MG63 (cell line): ENCODE data around the gene PCDHGA7. TPM values are rescaled to one million over a fixed set of nuclear protein-coding genes. Genes with fewer than 3 reads are reported as not detected.
"Not testable (repeated sequence)": the region's sequence is repeated elsewhere in the genome, so short reads cannot be mapped to it uniquely, and the experiment has no call there.

ENCODE experiments used
- DNase-seq: peaks from one replicate; pipeline ENCODE4 v3.0.0-alpha.2; 2020
- H3K27me3 ChIP-seq: fragments of 250-450 bp; sonication (Bioruptor Pico); 2 replicates; pipeline ENCODE4 v1.5.1; 2020; ENCODE audit warnings: mild to moderate bottlenecking, moderate library complexity
- H3K36me3 ChIP-seq: fragments of 250-450 bp; sonication (Bioruptor Pico); 2 replicates; pipeline ENCODE4 v1.5.1; 2020; ENCODE audit warnings: mild to moderate bottlenecking, moderate library complexity
- H3K4me3 ChIP-seq: fragments of 250-450 bp; sonication (Bioruptor Pico); 2 replicates; pipeline ENCODE4 v1.5.1; 2020; ENCODE audit warnings: mild to moderate bottlenecking, moderate library complexity
- H3K9me3 ChIP-seq: fragments of 250-450 bp; sonication (Bioruptor Pico); 2 replicates; pipeline ENCODE4 v1.5.1; 2020; ENCODE audit warnings: mild to moderate bottlenecking, moderate library complexity
- total RNA-seq: library from RNA; depleted of rRNA; stranded (reverse); fragments of >200 nt; shearing (Covaris generic); gene quantifications from 2 replicates; pipeline ENCODE4 v1.2.3, GENCODE V29; 2014; ENCODE audit warnings: low replicate concordance

Gene PCDHGA7
- total RNA-seq, 1 experiment from 2014 or later = 0.07 TPM

- H3K36me3 ChIP-seq, H3K4me3 ChIP-seq, DNase-seq, H3K27me3 ChIP-seq: not testable (repeated sequence)
- peaks cover 11% of the 10 kb centered on the region for H3K9me3 ChIP-seq
These were observed 5.2 kb downstream of the PCDHGA7 start, which contains the start of gene PCDHGB4 for GRCh38 chr5:141387557-141388311. PCDHGB4 (plus strand) TSS chr5:141387698; CDS start chr5:141387885, 187 bp downstream.

- H3K36me3 ChIP-seq = no peaks in the 10 kb centered on the region
- H3K9me3 ChIP-seq = peaks cover 11% of the 10 kb centered on the region
- H3K4me3 ChIP-seq = no peak overlapping the region
- no peak for DNase-seq
- no peaks in the 10 kb centered on the region for H3K27me3 ChIP-seq
These were observed 6.1 kb downstream of the PCDHGA7 start for GRCh38 chr5:141388661-141389060.

GRCh38 chr5:141389153-141390042 is 6.9 kb downstream of the PCDHGA7 start:
- DNase-seq = no peak
- Histone ChIP-seq H3K36me3 (no peaks in the 10 kb centered on the region), H3K27me3 (no peaks in the 10 kb centered on the region), H3K9me3 (peaks cover 11% of the 10 kb centered on the region), H3K4me3 (no peak overlapping the region)

- Histone ChIP-seq H3K27me3 (no peaks in the 10 kb centered on the region), H3K4me3 (no peak within 1 kb of the TSS), H3K9me3 (peaks cover 9% of the 10 kb centered on the region), H3K36me3 (no peaks in the 10 kb centered on the region)
- DNase-seq = no peak
These were observed 10.1 kb downstream of the PCDHGA7 start, which contains the start of gene PCDHGA8 for GRCh38 chr5:141392429-141393198. PCDHGA8 (plus strand) TSS chr5:141392633; CDS start chr5:141392814, 181 bp downstream.

GRCh38 chr5:141393267-141393666 is 10.7 kb downstream of the PCDHGA7 start:
- no peaks in the 10 kb centered on the region for H3K36me3 ChIP-seq
- H3K9me3 ChIP-seq = peaks cover 9% of the 10 kb centered on the region

GRCh38 chr5:141394401-141395187 is 12.1 kb downstream of the PCDHGA7 start:
- not testable (repeated sequence) for H3K27me3 ChIP-seq, H3K4me3 ChIP-seq, DNase-seq, H3K36me3 ChIP-seq
- peaks cover 12% of the 10 kb centered on the region for H3K9me3 ChIP-seq

More at GRCh38 chr5:141393267-141393666, 10.7 kb downstream of the PCDHGA7 start:
- Histone ChIP-seq H3K4me3 (no peak overlapping the region), H3K27me3 (no peaks in the 10 kb centered on the region)
- DNase-seq = no peak

GRCh38 chr5:141397756-141398551 is 15.4 kb downstream of the PCDHGA7 start, which contains the start of gene PCDHGB5:
PCDHGB5 (plus strand) TSS chr5:141397947; CDS start chr5:141398128, 181 bp downstream.
- not testable (repeated sequence) for DNase-seq

GRCh38 chr5:141398608-141399007 is 16.1 kb downstream of the PCDHGA7 start:
- Histone ChIP-seq H3K4me3 (no peak overlapping the region), H3K27me3 (no peaks in the 10 kb centered on the region), H3K9me3 (peaks cover 9% of the 10 kb centered on the region), H3K36me3 (no peaks in the 10 kb centered on the region)
- DNase-seq = no peak

More at GRCh38 chr5:141397756-141398551, 15.4 kb downstream of the PCDHGA7 start, which contains the start of gene PCDHGB5:
- not testable (repeated sequence) for H3K27me3 ChIP-seq, H3K36me3 ChIP-seq, H3K4me3 ChIP-seq, H3K9me3 ChIP-seq

- no peak overlapping the region for H3K4me3 ChIP-seq
- peaks cover 9% of the 10 kb centered on the region for H3K9me3 ChIP-seq
- no peak for DNase-seq
These were observed 17.2 kb downstream of the PCDHGA7 start for GRCh38 chr5:141399555-141400258.

GRCh38 chr5:141402553-141403243 is 20.2 kb downstream of the PCDHGA7 start, which contains the start of gene PCDHGA9:
PCDHGA9 (plus strand) TSS chr5:141402778; CDS start chr5:141402953, 175 bp downstream.
- DNase-seq = no peak
- Histone ChIP-seq H3K4me3 (no peak within 1 kb of the TSS), H3K9me3 (peaks cover 6% of the 10 kb centered on the region), H3K36me3 (no peaks in the 10 kb centered on the region), H3K27me3 (peaks cover 2% of the 10 kb centered on the region; the same call in 1 of the 2 replicates)

More at GRCh38 chr5:141399555-141400258, 17.2 kb downstream of the PCDHGA7 start:
- H3K27me3 ChIP-seq = no peaks in the 10 kb centered on the region
- H3K36me3 ChIP-seq = no peaks in the 10 kb centered on the region

- no peaks in the 10 kb centered on the region for H3K36me3 ChIP-seq
- no peak overlapping the region for H3K4me3 ChIP-seq
- H3K9me3 ChIP-seq = peaks cover 6% of the 10 kb centered on the region
- H3K27me3 ChIP-seq = peaks cover 2% of the 10 kb centered on the region; the same call in 1 of the 2 replicates
- DNase-seq = no peak
These were observed 20.8 kb downstream of the PCDHGA7 start for GRCh38 chr5:141403387-141403786.

- DNase-seq, H3K27me3 ChIP-seq, H3K36me3 ChIP-seq, H3K4me3 ChIP-seq, H3K9me3 ChIP-seq: not testable (repeated sequence)
These were observed 25.4 kb downstream of the PCDHGA7 start, which contains the start of gene PCDHGB6 for GRCh38 chr5:141407790-141408505. PCDHGB6 (plus strand) TSS chr5:141408021; CDS start chr5:141408203, 182 bp downstream.
